ENCODE results near the gene UTS2.

Gene UTS2

DNA sequence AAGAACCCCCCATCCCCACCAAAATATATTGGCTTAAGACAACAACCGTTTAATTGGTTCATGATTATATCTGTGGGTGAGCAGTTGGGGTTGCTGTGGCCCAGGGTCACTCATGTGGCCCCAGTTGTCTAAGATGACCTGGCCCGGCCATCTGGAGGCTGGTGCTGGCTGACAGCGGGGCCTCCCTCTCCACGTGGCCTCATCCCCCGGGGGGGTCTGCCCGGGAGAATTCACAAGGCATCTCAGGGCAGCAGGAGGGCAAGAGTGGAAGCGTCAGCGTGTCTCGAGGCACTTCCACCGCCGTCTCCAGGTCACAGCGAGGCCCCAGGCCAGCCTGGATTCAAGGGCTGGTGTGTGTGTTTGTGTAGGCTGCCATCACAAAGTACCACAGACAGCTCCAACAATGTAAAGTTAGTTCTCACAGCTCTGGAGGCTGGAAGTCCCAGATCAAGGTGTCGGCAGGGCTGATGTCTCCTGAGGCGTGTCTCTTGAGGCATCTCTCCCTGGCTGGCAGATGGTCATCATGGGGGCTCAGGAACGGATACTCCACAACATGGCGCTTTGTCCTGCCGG, 11.0 kb upstream of the UTS2 start:
- no peak for DNase-seq (ENCODE audit: low read depth in 2 of 2)

DNA sequence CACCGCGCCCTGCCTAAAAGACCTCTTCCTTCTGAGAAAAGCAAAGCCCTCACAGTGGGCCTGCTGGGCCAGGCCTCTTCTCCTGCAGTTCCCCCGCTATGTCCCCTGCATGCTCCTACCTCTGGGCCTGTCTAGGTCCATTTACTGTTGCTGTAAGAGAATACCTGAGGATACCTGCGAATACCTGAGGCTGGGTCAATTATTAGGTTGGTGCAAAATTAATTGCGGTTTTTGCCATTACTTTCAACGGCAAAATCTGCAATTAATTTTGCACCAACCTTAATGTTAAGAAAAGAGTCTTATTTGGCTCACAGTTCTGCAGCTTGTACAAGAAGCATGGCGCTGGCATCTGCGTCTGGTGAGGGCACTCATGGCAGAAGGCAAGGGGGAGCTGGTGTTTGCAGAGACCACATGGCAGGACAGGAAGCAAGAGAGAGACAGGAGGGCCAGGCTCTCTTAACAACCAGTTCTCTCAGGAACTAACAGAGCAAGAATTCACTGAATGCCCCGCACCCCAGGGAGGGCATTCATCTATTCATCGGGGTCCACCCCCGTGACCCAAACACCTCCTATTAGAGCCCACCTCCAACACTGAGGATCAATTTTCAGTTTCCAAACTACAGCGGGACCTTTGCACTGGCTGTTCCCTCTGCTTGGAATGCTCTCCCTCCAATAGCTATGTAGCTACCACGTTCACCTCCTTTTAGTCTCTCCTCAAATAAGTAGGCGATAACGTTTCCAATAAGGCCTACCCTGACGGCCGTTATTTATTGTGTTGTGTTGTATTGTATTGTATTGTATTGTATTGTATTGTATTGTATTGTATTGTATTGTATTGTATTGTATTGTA, 9.6 kb upstream of the UTS2 start:
- no peak for DNase-seq (ENCODE audit: low read depth in 2 of 2)

DNA sequence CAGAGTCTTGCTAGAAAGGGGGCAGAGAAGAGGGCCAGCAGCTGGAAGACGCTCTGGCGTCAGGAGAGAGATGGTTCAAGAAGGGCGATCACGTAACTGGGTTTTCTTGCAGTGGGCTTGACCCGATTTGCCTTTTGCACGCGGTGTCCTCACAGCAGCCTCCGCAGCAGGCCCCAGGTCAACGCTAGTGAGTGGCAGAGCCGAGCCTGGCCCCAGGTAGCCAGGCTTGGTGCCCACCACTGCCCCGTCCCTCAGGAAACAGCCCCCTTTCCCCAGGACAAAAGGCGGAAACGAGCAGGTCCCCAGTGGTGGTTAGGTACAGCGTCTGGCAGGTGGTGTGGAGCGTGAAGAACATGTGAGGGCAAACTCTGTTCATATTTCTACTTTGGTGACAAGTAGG, 8.6 kb upstream of the UTS2 start:
- no peak for DNase-seq (ENCODE audit: low read depth in 2 of 2)

DNA sequence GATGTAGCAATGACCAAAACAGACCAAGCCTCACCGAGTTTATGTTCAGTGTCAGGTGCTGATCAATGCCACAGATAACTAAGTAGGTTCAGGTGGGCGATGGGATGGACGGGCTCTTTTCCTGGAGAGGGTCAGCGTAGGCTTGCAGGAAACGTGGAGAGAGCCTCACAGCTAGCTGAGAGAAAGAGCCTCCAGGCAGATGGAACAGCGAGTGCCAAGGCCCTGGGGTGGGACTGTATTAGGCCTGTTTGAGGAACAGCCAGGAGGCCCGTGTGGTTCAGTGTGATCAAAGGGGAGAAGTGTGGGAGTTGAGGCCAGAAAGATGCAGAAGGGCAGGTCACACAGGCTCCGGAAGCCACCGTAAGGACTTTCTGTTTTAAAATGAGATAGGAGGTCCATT, 7.3 kb upstream of the UTS2 start:
- DNase-seq (ENCODE audit: low read depth in 2 of 2) = no peak

DNA sequence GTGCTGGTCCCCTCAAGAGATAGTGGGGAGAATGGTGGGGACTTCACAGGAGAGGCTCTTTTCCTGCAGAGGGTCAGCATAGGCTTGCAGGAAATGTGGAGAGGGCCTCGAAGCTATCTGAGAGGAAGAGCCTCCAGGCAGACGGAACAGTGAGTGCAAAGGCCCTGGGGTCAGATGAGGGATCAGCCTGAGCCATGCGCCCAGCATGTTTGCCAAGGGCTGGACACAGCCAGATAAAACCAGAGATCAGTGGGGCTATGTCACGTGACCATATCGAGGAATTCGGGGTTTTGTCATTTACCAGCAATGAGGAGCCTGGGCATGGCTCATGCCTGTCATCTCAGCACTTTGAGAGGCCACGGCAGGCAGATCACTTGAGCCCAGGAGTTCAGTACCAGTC, 6.5 kb upstream of the UTS2 start:
- no peak for DNase-seq (ENCODE audit: low read depth in 2 of 2)

DNA sequence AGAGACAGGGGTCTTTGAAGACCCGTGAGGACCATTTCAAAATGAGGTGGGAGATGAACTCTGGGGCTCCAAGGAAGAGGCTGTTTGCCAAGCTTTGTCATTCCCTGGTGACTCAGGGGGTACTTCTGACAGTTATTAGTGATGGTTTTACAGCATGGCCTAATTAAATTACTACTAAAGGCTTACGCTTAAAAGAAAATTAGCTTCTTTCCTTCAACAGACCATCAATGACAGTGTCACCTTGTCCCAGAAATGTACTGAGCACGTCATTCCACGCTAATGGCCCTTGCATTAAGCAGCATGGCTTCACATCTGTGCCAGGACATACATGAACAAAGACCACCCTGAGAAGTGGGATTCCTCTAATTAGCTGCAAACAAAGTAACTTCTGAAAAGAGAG, 5.1 kb upstream of the UTS2 start:
- no peak for DNase-seq (ENCODE audit: low read depth in 2 of 2)

DNA sequence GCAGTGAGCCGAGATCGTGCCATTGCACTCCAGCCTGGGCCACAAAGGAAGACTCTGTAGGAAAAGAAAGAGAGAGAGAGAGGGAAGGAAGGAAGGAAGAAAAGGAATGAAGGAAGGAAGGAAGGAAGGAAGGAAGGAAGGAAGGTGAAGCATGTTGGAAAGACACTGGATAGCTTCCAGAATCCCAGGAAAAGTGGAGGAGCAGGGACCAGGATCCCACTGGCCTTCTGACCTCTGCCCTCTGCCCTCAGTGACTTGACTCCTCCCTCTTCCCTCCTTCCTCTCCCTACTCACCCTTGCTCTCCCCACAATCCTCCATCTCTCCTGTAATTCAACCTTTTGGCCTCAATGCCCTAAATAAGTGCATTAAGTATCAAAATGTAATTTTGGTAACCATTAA, 4.1 kb upstream of the UTS2 start:
- no peak for DNase-seq (ENCODE audit: low read depth in 2 of 2)

DNA sequence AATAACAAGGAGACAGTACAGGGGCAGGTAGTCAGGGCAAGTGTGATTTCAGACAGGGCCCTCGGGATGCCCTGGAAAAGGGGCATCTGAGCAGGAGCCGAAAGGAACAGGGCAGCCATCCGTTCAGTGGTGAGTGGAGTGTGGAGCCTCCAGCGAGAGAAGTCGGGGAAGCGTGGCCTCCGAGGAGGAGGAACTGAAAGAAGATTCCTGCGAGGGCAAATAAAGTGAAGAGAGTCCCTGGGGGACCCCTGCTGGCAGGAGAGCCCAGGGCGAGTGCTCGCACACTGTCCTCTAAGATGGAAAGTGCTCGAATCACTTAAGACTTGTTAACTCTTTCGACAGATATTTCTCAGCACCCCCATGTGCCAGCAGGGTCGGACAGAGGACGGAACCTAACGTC, 3.5 kb upstream of the UTS2 start:
- DNase-seq (ENCODE audit: low read depth in 2 of 2) = no peak

DNA sequence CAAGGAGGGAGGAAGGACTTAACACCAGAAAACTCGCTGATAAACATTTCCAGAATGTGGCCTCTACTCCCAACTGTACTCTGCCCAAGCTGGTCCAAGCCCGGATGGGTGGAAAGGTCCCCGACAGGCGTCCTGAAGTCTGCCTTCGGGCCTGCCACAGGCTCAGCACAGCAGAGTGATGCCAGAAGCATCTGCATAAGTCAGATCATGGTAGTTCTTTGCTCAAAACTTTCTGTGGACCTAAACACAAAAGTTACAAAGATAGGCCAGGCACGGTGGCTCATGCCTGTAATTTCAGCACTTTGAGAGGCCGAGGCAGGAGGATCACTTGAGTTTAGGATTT, 790 bp upstream of the UTS2 start:
- no peak for DNase-seq (ENCODE audit: low read depth in 2 of 2)

DNA sequence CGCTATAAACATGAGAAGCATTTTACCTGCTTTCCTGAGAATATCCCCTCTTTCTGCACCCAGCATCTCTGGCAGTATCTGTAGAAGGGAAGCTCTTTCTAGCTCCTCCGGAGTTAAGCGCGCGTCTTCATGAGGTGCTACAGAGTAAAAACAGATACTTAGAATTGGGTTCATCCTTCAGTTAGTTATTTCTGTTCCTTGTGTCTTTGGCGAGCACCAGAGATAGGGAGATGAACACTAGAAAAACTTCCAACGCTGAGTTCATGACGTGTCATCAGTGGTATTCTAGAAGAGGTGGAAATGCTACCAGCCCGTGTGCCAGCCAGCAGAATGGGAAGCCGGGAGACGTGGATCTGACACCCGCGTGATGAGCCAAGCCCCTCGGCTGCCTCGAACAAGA, 2.1 kb downstream of the UTS2 start:
- no peak for DNase-seq (ENCODE audit: low read depth in 2 of 2)

DNA sequence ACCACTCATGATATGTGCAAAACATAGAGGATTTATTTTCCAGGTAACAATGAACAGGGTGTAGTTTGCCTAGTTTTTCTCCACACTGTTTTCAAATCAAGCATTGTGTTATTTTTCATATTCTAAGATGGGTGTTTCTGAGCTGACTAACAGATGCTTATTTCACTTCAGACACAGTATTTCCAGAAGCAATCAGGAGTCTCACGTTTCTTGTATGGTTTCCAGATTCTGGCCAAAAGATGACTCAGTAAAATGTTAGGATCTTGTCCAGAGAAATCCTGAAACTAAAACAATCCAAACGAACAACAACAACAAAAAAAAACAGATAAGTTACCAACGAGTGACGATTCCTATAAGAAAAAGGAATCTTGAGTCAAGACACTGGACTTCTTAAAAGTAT, 5.3 kb downstream of the UTS2 start:
- no peak for DNase-seq (ENCODE audit: low read depth in 2 of 2)

DNA sequence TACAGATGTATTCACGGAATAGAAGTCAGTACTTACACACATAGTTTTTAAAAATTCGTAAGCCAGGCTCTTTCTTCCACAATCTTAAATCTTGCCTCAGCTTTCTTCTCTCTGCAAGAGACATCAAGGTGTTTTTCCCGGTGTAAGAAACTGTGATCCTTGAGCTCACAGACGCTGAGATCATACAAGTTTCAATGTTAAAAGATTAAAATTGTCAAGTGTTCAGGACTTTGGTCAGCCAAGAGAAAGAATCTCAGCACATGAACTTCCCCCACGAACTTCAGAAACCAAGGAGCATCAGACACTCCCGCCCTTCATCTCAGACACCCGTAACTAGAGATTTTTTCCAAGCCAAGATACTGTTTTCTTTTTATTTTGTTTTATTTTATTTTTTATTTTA, 6.2 kb downstream of the UTS2 start:
- DNase-seq (ENCODE audit: low read depth in 2 of 2) = no peak

DNA sequence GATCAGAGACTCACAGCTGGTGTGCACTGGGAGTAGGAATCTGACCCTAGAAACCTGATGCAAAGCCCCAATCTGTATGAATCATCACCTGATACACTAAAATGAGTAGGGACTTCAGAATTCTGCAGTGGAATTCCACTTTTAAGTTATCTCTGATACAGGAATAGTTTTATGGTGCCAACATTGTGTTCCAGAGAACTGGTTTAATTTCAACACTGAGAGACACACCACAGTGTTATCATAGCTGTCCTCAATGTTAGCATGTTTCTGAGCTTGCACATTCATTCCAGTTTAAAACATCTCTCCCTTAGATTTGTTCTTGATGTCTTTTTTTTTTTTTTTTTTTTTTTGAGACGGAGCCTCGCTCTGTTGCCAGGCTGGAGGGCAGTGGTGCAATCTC, 7.1 kb downstream of the UTS2 start:
- no peak for DNase-seq (ENCODE audit: low read depth in 2 of 2)

DNA sequence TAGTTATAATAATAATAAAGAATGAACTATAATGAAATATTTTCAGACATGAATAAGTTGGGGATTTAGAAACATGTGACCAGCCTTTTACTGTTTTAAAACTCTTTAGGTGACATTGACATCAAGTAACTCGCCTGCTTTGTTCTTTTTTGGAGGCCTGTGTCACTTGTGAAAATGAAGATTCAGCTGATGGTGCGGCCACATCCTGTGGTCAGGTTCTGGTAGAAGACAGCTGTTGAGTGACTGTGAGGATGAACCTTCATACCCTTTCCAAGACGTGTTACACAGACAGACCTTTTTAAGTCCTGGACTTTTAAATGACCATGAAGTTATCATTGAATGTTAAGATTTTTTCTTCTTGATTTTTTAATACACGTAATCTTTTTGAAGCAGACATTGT, 10.3 kb downstream of the UTS2 start:
- no peak for DNase-seq (ENCODE audit: low read depth in 2 of 2)

DNA sequence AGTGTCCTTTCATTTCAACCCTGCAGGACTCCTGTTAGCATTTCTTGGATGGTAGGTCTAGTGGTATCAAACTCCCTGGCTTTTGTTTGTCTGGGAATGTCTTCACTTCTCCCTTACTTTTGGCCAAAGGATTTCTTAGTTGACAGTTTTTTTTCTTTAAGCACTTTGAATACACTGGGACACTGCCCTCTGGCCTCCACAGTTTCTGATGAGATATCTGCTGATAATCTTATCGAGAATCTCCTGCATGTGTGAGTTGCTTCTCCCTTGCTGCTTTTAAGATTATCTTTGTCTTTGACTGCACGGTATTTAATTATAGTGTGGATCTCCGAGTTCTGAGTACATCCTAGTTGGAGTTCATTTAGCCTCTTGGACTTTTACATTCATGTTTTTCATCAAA, 13.3 kb downstream of the UTS2 start:
- DNase-seq (ENCODE audit: low read depth in 2 of 2) = no peak

DNA sequence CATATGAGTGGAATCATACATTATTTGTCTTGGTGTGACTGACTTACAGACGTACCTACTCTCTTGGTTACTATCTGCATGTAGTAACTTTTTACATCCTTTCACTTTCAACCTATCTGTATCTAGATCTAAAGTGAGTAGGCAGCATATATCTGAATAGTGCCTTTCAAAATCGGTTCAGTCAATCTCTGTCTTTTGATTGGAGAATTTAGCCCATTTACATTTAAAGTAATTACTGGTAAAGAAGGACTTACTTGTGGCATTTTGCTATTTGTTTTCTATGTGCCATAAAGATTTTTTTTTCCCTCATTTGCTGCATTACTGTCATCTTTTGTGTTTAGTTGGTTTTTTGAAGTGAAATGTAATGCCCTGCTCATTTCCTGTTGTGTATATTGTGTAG, 14.2 kb downstream of the UTS2 start:
- no peak for DNase-seq (ENCODE audit: low read depth in 2 of 2)

DNA sequence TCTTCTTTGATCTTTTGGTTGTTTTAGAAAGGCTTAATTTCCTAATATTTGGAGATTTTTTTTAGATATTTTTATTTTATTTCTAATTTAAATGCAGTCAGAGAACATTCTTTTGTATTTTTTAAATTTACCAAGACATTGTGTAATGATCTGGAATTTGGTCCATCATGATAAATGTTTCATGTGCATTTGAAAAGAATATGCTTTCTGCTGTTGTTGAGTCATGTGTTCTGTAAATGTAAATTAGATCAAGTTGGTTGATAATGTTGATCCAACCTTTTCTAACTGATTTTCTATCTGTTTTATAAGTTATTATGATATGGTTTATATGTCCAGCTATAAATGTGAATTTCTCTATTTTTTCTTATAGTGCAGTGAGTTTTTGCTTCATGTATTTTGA, 19.8 kb downstream of the UTS2 start:
- DNase-seq (ENCODE audit: low read depth in 2 of 2) = no peak

DNA sequence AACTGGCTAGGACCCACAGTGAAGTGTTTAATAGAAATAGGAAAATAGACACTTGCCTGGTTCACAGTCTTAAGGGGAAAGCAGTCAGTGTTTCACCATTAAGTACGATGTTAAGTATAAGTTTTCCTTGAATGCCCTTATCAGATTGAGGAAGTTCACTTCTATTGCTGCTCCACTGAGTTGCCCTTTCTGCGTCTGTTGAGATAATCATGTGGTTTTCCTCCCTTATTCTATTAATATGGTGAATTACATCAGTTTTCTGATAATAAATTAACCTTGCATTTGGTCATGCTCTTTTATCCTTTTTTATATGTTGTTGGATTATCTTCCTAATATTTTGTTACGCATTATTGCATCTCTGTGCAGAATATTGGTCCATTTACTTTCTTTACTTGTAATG, 21.4 kb downstream of the UTS2 start:
- DNase-seq (ENCODE audit: low read depth in 2 of 2) = no peak

DNA sequence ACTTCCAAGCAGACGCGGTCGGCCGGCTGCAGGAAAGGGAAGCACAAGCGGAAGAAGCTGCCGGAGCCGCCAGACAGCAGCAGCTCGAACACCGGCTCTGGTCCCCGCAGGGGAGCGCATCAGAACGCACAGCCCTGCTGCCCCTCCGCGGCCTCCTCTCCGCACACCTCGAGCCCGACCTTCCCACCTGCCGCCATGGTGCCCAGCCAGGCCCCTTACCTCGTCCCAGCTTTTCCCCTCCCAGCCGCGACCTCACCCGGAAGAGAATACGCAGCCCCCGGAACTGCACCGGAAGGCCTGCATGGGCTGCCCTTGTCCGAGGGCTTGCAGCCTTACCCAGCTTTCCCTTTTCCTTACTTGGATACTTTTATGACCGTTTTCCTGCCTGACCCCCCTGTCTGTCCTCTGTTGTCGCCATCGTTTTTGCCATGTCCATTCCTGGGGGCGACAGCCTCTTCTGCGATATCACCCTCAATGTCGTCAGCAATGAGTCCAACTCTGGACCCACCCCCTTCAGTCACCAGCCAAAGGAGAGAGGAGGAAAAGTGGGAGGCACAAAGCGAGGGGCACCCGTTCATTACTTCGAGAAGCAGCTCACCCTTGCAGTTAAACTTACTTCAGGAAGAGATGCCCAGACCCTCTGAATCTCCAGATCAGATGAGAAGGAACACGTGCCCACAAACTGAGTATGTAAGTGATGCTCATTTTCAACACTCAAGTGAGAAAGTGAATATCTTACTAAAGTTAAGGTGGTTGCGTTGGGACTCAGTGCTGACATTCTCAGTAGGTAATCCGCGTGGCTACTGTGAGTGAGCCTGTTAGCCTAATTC, 25.5 kb downstream of the UTS2 start:
- DNase-seq (ENCODE audit: low read depth in 2 of 2) = peak in 1 of 2 experiments; percentile 12

DNA sequence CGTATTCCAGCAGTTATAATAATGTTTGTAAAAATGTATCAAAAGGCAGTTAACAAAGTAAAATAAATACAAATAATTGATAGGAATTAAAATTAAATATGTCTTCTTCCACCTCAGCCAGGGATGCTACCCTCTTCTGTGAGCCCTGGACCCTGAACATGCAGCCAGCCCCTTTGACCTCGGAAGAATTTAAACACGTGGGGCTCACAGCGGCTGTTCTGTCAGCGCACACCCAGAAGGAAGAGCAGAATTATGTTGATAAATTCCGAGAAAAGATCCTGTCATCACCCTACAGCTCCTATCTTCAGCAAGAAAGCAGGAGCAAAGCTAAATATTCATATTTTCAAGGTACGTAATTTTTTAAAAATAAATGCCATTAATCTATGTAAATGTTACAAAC, 26.5 kb downstream of the UTS2 start:
- DNase-seq (ENCODE audit: low read depth in 2 of 2) = no peak

DNA sequence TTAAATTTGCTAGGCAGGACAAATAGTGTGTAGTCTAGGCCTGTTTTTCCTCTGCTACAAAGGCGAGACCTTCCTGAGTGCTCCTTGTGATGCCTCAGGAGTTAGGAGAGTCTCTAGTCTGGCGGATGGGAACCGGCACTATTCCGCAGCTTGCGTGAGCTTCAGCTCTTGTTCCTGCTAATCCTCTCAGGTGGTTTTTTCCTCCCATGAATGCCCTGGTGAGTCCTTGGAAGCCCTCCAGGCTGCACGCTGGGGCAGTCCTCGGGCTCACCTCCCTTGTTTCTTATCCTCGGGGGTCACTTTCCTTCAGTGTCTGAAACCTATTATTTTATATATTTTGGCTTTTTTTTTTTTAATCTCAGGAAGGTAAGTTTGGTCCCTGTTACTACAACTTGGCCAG, 28.2 kb downstream of the UTS2 start:
- DNase-seq (ENCODE audit: low read depth in 2 of 2) = no peak

DNA sequence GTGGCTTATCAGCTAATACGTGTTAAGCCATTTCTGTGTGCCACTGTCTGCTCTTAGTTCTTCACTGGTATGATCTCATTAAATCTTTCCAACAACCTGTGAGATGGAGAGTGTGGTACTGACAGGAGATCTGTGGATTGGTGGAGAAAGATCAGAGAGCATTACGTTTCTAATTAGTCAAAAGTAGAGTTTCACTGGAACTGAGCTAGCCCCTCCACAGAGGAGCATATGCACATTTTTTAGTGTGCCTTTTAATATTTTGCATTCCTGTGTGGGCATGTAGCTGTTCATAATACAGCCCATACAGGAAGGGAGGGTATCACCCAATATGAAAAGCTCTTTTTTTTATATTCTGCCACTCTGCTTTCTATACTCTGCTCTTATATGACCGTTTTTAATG, 31.6 kb downstream of the UTS2 start:
- DNase-seq (ENCODE audit: low read depth in 2 of 2) = no peak
